GM12891 (cell line): ENCODE data around the gene KRTAP5-7.

Source experiments
- POLR2A ChIP-seq: IDR thresholded peaks from 2 replicates; pipeline ENCODE4 v1.6.1; 2011; ENCODE audit warnings: low read depth, low read length, control low read depth
- POLR2AphosphoS5 ChIP-seq: IDR thresholded peaks from 2 replicates; pipeline ENCODE4 v1.6.1; 2011; ENCODE audit warnings: low read depth, low read length, control low read depth
- POU2F2 ChIP-seq: IDR thresholded peaks from 2 replicates; pipeline ENCODE4 v1.6.1; 2011; ENCODE audit warnings: low read depth, mild to moderate bottlenecking, control low read depth, low read length, moderate library complexity
- SPI1 ChIP-seq: IDR thresholded peaks from 2 replicates; pipeline ENCODE4 v1.6.1; 2011; ENCODE audit warnings: low read depth, low read length, control low read depth
- TAF1 ChIP-seq: IDR thresholded peaks from 2 replicates; pipeline ENCODE4 v1.6.1; 2011; ENCODE audit warnings: low read depth, low read length, control low read depth

- no peak for TF ChIP-seq POLR2AphosphoS5
- TF ChIP-seq TAF1: no peak
- TF ChIP-seq POLR2A: no peak
- no peak for TF ChIP-seq SPI1
- TF ChIP-seq POU2F2: no peak
Measured at GRCh38 chr11:71490044-71490730, 36.9 kb upstream of the KRTAP5-7 start.
